KMS-11 (cell line): ENCODE data around the gene SART3.

ENCODE experiments used
- H2AFZ ChIP-seq: fragments of 200-600 bp; sonication (generic); 2 replicates; pipeline ENCODE4 v1.6.1; 2016; ENCODE audit warnings: antibody characterized with exemption, mixed run types, low read depth
- H3K27ac ChIP-seq: fragments of 200-600 bp; sonication (generic); 2 replicates; pipeline ENCODE4 v1.6.1; 2016; ENCODE audit warnings: mild to moderate bottlenecking, mixed run types
- H3K27me3 ChIP-seq: fragments of 200-600 bp; sonication (generic); 2 replicates; pipeline ENCODE4 v1.6.1; 2017; ENCODE audit warnings: mild to moderate bottlenecking, low read depth, mixed run types, moderate library complexity; ENCODE audit not compliant: insufficient read depth
- H3K36me3 ChIP-seq: fragments of 200-600 bp; sonication (generic); 2 replicates; pipeline ENCODE4 v1.6.1; 2017; ENCODE audit warnings: mild to moderate bottlenecking, mixed run types; ENCODE audit not compliant: insufficient read depth
- H3K4me1 ChIP-seq: fragments of 200-600 bp; sonication (generic); 2 replicates; pipeline ENCODE4 v1.6.1; 2016; ENCODE audit warnings: mild to moderate bottlenecking, low read depth, mixed run types; ENCODE audit not compliant: poor library complexity, severe bottlenecking
- H3K4me2 ChIP-seq: fragments of 200-600 bp; sonication (generic); 2 replicates; pipeline ENCODE4 v1.7.0; 2016; ENCODE audit warnings: mild to moderate bottlenecking, mixed run types
- H3K4me3 ChIP-seq: fragments of 200-600 bp; sonication (generic); IDR thresholded peaks from 2 replicates; pipeline ENCODE4 v1.6.1; 2017; ENCODE audit warnings: low read depth, low read length, mixed read lengths; ENCODE audit not compliant: insufficient read depth
- H3K79me2 ChIP-seq: fragments of 200-600 bp; sonication (generic); 2 replicates; pipeline ENCODE4 v1.6.1; 2016; ENCODE audit warnings: low read depth, mixed run types; ENCODE audit not compliant: insufficient read depth
- H3K9ac ChIP-seq: fragments of 200-600 bp; sonication (generic); 2 replicates; pipeline ENCODE4 v1.6.1; 2016; ENCODE audit warnings: mild to moderate bottlenecking, mixed run types
- H4K20me1 ChIP-seq: fragments of 200-600 bp; sonication (generic); 2 replicates; pipeline ENCODE4 v1.6.1; 2016; ENCODE audit warnings: mild to moderate bottlenecking, mixed run types; ENCODE audit not compliant: insufficient read depth
- CTCF ChIP-seq: fragments of 200-600 bp; sonication (generic); conservative IDR thresholded peaks from 2 replicates; pipeline ENCODE4 v1.6.1; 2017; ENCODE audit warnings: low read depth, mild to moderate bottlenecking, antibody characterized with exemption, low read length, moderate library complexity, mixed read lengths

SART3 gene

GRCh38 chr12:108483213-108484059, 77.5 kb downstream of the SART3 start:
- Histone ChIP-seq H3K4me2 (no peak overlapping the region), H2AFZ (no peak overlapping the region), H3K27me3 (no peaks in the 10 kb centered on the region), H3K4me3 (no peak overlapping the region), H3K79me2 (no peaks in the 10 kb centered on the region), H3K36me3 (no peaks in the 10 kb centered on the region), H4K20me1 (no peaks in the 10 kb centered on the region), H3K27ac (no peak overlapping the region), H3K9ac (no peak overlapping the region), H3K4me1 (no peaks in the 10 kb centered on the region)
- no peak for TF ChIP-seq CTCF

GRCh38 chr12:108482717-108483212, 78.2 kb downstream of the SART3 start:
- Histone ChIP-seq H3K4me2 (no peak overlapping the region), H3K36me3 (no peaks in the 10 kb centered on the region), H3K4me3 (no peak overlapping the region), H2AFZ (no peak overlapping the region), H3K27ac (no peak overlapping the region), H3K4me1 (no peaks in the 10 kb centered on the region), H4K20me1 (no peaks in the 10 kb centered on the region), H3K27me3 (no peaks in the 10 kb centered on the region), H3K9ac (no peak overlapping the region), H3K79me2 (no peaks in the 10 kb centered on the region)
- TF ChIP-seq CTCF = no peak

- H4K20me1 ChIP-seq = no peaks in the 10 kb centered on the region
- no peaks in the 10 kb centered on the region for H3K79me2 ChIP-seq
- no peak overlapping the region for H3K4me2 ChIP-seq
- H3K27me3 ChIP-seq = no peaks in the 10 kb centered on the region
- H3K36me3 ChIP-seq = no peaks in the 10 kb centered on the region
- H3K4me3 ChIP-seq = no peak overlapping the region
- no peak overlapping the region for H3K27ac ChIP-seq
- no peak overlapping the region for H2AFZ ChIP-seq
- no peak overlapping the region for H3K9ac ChIP-seq
- H3K4me1 ChIP-seq = no peaks in the 10 kb centered on the region
- no peak for TF ChIP-seq CTCF
These were observed 81.5 kb downstream of the SART3 start for GRCh38 chr12:108479364-108480070.

GRCh38 chr12:108478611-108479206, 82.3 kb downstream of the SART3 start:
- no peak for TF ChIP-seq CTCF
- H3K4me3 ChIP-seq = no peak overlapping the region
- no peaks in the 10 kb centered on the region for H3K79me2 ChIP-seq
- H3K36me3 ChIP-seq = no peaks in the 10 kb centered on the region
- no peaks in the 10 kb centered on the region for H4K20me1 ChIP-seq
- no peak overlapping the region for H3K4me2 ChIP-seq
- no peaks in the 10 kb centered on the region for H3K4me1 ChIP-seq
- no peak overlapping the region for H3K9ac ChIP-seq
- no peaks in the 10 kb centered on the region for H3K27me3 ChIP-seq
- no peak overlapping the region for H3K27ac ChIP-seq
- no peak overlapping the region for H2AFZ ChIP-seq
